GM21786 (cell line): ENCODE measurements around the gene FLOT1.
A peak's percentile ranks its signal among the peaks of the same experiment; 100 is the strongest.

ENCODE experiments used
- ATAC-seq: cut with Tn5 transposase; IDR thresholded peaks from one replicate; pipeline ENCODE4 v1.9.1; 2021; ENCODE audit not compliant: unreplicated experiment

Gene FLOT1

GRCh38 chr6:30705620-30706019 lies 36.9 kb downstream of the FLOT1 start:
- no peak for ATAC-seq

DNA sequence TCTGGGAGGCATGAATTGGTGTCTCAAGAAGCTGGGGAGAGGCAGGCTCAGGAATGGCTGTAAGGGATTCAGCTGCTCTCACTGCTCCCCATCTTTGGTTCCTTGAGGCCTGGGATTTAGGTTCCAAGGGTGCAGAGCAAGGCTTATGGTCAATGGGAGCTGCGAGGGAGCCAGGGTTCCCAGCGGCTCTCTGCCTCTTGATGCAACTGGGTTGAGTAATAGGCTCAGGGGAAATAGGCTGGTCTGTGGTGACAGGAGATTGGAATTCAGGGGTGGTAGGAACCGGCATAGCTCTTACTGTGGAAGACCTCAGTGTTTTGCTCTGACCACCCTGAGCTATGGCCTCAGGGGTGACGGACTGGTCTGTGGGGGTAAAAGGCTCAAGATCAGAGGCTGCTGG lies 38.7 kb downstream of the FLOT1 start:
- no peak for ATAC-seq

GRCh38 chr6:30703011-30703410 lies 39.5 kb downstream of the FLOT1 start:
- no peak for ATAC-seq

GRCh38 chr6:30700340-30700739 lies 42.1 kb downstream of the FLOT1 start:
- no peak for ATAC-seq

DNA sequence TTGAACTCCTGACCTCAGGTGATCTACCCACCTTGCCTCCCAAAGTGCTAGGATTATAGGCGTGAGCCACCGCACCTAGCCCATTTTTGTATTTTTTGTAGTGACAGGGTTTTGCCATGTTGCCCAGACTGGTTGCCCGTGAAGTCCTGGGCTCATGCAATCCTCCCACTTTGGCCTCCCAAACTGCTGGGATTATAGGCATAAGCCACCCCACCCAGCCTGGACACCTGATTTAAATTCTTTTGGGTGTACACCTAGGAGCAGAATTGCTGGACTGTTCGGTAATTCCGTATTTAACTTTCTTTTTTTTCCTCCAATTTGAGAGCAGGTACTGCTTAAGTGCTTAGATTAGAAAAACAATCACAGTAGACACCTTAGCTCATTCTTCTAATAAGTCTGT lies 46.1 kb downstream of the FLOT1 start:
- no peak for ATAC-seq

DNA sequence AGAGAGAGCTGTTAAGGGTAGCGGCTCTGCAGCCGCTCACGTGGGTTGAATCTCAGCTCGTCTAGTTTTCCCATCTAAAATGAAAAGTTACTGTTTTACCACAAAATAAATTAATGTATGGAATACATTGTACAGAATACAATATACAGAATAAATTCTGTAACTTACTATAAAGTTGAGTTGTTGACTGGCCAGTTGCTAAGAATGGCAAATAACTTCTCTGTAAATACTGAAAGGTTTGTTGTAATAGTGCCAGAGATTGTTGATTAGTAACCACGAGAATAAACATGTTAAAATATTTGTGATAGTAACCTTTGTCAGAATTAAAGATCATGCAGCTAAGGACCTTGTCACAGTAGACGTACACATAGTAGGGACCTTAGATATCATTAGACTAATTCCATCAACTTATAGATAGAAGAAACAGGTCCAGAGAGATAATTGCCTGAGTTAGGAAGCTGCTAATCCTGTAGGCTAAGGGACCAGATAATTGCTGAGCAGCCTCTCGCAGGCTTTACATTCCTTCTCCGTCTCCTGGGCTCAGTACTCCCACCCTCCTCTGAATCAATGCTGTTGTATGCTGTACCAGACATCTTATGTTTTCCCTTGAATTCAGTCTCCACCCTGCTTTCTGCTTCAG lies 51.2 kb downstream of the FLOT1 start:
- no peak for ATAC-seq

DNA sequence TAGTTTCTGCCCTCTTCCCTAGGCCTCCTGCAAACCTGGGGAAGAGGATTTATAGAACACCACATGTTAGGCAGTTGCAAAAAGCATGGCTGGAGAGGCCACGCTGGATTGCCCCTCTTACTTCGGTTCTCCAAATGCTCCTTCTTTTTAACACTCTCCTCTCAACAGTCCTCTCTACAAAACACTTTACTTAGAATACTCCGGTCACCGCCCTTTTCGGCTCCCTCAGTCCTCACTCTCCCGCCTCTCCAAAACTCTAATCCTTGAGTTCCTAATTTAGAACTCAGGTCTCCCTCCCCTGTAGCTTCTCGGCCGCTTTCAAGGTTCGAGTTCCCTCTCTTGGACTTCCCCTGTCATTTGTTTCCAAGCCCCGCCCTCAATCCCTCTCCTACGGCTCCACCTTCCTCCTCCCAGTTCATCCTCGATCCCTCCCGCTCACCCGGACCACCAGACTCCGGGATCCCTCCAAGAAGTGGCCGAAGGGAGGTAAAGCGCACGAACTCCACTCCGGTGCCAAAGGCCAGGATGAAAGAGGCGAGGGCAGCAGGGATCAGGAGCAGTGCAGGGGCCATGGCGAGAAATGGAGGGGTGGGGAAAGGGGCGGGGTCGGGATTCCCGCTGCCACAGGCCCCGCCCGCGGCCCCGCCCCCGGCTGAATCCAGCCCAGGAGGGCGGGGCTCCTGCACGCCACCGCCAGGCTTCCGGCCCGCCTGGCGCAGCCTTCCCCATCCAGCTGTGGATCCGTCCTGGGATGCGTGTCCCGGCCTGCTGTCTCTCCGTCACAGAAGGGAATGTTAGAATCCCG lies 51.9 kb downstream of the FLOT1 start, which contains the start of gene NRM:
Gene NRM, minus strand, starts transcription at position 582 of the 805 bp plus-strand sequence. Its CDS starts 10 bp downstream, at position 572.
- ATAC-seq: peak; percentile 32

- ATAC-seq: no peak
Observed at GRCh38 chr6:30689985-30690384, 52.5 kb downstream of the FLOT1 start.

DNA sequence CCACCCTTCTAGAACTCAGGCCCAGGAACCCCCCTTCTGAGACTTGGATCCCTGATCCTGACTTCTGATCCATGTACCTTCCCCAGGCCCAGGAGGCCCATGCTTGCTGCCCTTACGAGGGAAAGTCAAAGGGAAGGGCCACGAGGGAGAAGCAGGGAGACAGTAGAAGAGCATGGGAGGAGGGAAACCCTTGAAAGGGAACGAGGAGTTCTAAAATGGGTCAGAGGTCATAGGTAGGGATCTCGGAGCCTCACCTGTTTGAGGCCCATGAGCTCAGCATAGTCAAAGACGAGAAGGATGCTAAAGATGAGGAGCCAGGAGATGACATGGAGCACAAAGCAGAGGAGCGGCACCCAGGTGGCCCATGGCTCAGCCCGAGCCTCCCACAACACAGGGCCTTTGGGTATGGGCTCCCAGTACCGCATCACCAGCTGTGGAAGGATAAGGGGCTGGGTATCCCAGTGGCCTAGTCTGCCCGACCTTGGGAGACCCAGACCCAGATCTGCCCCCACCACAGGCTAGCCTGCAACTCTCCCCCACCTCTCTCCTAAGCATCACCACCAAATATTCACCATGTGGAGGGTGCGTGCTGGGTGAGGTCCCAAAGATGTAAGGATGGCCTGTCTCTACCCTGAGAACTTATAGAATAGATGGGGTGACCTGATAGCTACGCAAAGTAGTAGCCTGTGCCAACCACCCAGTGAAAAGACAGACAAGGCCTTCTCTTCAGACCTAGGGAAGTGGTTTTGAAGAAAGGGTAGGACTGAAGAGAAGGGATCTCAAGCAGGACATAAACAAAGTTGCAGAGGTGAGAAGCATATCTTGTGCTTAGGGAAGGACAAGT lies 53.2 kb downstream of the FLOT1 start:
- no peak for ATAC-seq

- no peak for ATAC-seq
Observed at GRCh38 chr6:30688569-30688968, 53.9 kb downstream of the FLOT1 start.

DNA sequence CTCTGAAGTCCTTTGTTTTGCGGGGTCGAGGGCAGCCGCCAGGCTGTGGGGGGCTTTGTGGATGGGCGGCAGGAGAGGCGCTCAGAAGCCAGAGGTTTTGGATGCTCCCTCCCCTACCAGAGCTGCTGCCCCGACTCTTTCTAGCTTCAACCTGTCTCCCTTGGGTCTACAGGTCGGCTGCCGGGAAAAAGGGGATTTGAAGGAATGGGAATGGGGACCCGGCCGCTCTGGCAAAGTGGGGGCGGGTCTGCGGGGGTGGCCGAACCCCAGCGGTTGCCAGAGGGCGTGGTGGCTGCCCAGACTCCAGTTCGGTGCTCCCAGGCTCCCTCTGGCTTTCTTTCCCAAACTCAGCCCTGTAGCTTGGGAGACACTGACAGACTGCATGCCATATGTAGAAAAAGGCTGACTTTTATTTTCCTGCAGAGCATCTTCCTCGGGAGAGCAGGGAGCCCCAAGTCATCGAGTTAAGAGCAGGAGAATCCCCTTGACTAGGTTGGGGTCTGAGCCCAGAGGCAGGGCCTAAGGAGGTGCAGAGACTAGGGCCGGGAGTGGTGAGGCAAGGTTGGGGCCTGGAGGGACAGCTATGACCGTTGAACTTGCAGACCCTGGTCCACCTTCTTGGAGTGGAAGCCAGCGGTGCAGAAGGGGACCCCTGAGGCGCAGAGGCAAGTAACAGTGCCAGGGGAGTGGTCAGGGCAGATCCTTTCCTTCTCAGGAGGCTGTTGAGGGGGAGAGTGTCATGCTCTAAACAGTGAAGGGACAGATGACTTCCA lies 54.6 kb downstream of the FLOT1 start:
- no peak for ATAC-seq

GRCh38 chr6:30686908-30687658 lies 55.4 kb downstream of the FLOT1 start:
- ATAC-seq: peak; percentile 48

DNA sequence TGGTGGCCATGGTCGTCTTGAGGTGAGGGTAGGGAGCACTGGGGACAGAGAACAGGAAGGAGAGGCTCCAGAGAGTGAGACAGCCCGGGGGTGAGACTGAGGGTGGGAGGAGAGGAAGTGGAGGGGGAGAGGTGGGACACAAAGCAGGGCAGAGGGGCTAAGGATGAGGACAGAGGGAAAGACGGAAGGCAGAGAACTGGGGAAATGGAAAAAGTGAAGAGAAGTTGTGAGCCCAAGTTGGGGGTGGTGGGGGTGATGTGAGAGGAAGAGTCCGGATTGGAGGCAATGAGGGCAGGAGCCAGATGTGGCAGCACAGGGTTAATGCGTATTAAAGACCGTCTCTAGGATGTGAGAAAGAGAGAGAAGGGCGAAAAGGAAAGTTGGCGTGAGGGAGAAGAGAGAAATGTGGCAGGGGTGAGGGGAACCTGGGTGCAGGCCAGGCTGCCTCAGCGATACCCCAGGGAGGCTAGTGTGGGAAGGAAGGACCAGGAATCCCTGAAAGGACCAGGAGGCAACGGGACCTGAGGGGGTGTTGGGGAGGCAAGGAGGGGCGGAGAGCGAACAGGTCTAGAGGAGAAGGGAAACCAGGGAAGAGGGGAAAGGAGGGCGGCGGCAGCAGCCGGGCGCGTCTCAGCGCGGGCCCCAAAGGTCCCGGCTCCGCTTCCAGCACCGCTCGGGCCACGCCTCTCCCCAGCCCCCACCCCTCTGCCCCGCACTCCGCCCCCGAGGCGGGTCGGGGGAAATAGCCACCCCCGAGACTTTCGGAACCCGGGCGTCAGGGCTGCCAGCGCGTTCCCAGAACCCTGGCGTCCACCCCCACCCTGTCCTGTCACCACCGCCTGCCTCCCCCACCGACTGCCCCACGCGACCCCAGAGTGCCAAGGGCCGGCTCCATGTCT lies 56.2 kb downstream of the FLOT1 start, which contains the start of gene PPP1R18:
Gene PPP1R18, minus strand, starts transcription at position 637 of the 899 bp plus-strand sequence. Its CDS starts 627 bp downstream, at position 10.
- ATAC-seq: no peak

- no peak for ATAC-seq
Observed at GRCh38 chr6:30685157-30686008, 57.1 kb downstream of the FLOT1 start.

DNA sequence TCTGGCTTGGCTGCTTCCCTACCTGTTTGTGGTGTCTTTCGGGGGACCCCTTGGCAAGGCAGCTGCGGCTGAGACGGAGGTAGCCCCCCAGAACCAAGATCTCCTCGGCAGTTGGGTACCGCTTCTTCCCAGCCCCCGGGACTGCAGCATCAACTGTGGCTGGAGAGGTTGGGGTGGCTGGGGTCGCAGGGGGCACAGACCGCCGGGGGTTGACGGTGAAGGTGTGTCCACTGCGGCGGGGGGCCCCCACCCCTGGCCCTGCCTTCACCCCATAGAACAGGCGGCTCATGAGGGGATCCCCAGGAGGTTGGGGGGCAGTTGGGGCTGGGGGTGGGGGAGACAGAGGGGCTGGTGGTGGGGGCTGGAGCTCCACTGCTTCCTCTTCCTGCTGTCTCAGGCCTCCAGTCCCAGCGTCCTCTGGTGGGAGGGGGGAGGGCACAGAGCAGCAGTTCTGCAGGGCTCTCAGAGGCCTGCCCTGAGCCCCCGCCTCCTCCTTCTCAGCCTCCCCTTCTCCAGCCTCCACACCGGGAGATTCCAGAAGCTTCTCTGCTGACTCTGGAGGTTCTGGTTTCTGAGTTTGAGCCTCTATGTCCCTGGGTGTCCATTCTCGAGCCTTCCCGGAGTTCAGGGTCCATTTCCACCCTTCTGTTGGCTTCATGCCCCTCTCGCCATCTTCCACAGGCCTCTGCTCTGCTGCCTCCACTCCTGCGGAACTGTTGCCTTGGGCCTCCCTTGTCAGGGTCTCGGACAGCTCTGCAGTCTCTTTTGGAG lies 57.9 kb downstream of the FLOT1 start:
- no peak for ATAC-seq

DNA sequence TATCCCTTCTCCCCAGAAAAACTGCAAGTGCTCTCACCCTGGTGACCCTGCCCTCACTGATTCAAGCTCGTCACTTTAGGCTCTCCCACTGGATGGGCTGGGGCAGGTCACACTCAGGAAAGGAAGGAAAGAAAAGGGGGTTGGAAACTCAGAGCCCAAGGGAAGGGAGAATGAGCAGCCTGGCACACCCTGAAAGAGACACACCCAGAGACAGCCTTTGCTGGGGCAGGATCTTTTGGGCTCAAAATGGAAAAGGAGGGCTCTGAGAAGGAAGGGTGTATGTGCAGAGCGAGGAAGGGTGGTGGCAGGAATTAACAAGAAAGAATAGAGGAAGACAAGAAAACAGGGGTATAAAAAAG lies 58.5 kb downstream of the FLOT1 start:
- no peak for ATAC-seq
